Common myeloid progenitor, CD34-positive (primary cell): ENCODE data around the gene MEG3.

Experiments
- CTCF ChIA-PET: fragments of 350-600 bp; sonication (Branson Sonifier 250); formaldehyde crosslinking; loops from one replicate; lab custom pipeline; 2021; ENCODE audit warnings: antibody characterized with exemption; lab: Charles Lee
- POLR2A ChIA-PET: fragments of 350-600 bp; sonication (Branson Sonifier 250); formaldehyde crosslinking; loops from one replicate; lab custom pipeline; 2021; ENCODE audit warnings: antibody characterized with exemption; lab: Charles Lee
- DNase-seq, 3 donors: peaks; one replicate each; pipeline versions ENCODE4 v3.0.0 to v3.0.0-alpha.2; 2013
- H3K27ac ChIP-seq, 2 experiments: 1 replicate in 1 of 2; 2 replicates in 1 of 2; pipeline ENCODE4 v1.7.0; 2013; ENCODE audit warnings: inconsistent platforms in 2 of 2, low read length in 2 of 2, mild to moderate bottlenecking in 2 of 2, low read depth in 1 of 2, moderate library complexity in 1 of 2; ENCODE audit not compliant: severe bottlenecking in 2 of 2, insufficient read depth in 1 of 2, poor library complexity in 1 of 2
- H3K27me3 ChIP-seq, 5 experiments: replicated peaks in 2 of 5; 1 replicate in 3 of 5; 2 replicates in 2 of 5; pipeline versions ENCODE4 v1.6.1 to v1.7.0; 2013; ENCODE audit warnings: low read length in 4 of 5, mild to moderate bottlenecking in 2 of 5, moderate library complexity in 2 of 5, inconsistent platforms in 1 of 5; ENCODE audit not compliant: insufficient read depth in 5 of 5, control insufficient read depth in 4 of 5
- H3K36me3 ChIP-seq, 4 experiments: 1 replicate in 2 of 4; 2 replicates in 2 of 4; pipeline versions ENCODE4 v1.6.1 to v1.7.0; 2013; ENCODE audit warnings: low read length in 3 of 4, control low read depth in 1 of 4, mild to moderate bottlenecking in 1 of 4; ENCODE audit not compliant: control insufficient read depth in 4 of 4, insufficient read depth in 4 of 4
- H3K4me1 ChIP-seq, 4 experiments: 1 replicate in 3 of 4; 2 replicates in 1 of 4; pipeline versions ENCODE4 v1.6.1 to v1.7.1; 2013; ENCODE audit warnings: low read length in 3 of 4, mild to moderate bottlenecking in 3 of 4, control low read depth in 1 of 4, inconsistent platforms in 1 of 4, moderate library complexity in 1 of 4; ENCODE audit not compliant: control insufficient read depth in 4 of 4, insufficient read depth in 4 of 4; ENCODE audit errors: control extremely low read depth in 1 of 4
- H3K4me3 ChIP-seq, 7 experiments: 1 replicate in 4 of 7; 2 replicates in 3 of 7; pipeline versions ENCODE4 v1.5.1 to v1.7.0; 2013; ENCODE audit warnings: mild to moderate bottlenecking in 7 of 7, low read length in 6 of 7, moderate library complexity in 6 of 7, inconsistent platforms in 2 of 7, low read depth in 2 of 7, control low read depth in 1 of 7; ENCODE audit not compliant: insufficient read depth in 4 of 7, control insufficient read depth in 1 of 7; ENCODE audit errors: extremely low read depth in 1 of 7
- H3K9me3 ChIP-seq, 5 experiments: 1 replicate in 4 of 5; 2 replicates in 1 of 5; pipeline versions ENCODE4 v1.6.1 to v1.7.1; 2013; ENCODE audit warnings: low read length in 4 of 5, mild to moderate bottlenecking in 2 of 5, inconsistent platforms in 1 of 5, low read depth in 1 of 5, moderate library complexity in 1 of 5; ENCODE audit not compliant: control insufficient read depth in 4 of 5, insufficient read depth in 2 of 5; ENCODE audit errors: control extremely low read depth in 1 of 5
- WGBS: methylation state at CpG from one replicate; pipeline ENCODE4 v1.1.5; 2013; ENCODE audit not compliant: insufficient coverage; 5-methylcytosine and 5-hydroxymethylcytosine counted together

Gene MEG3

GRCh38 chr14:100909439-100909838 is 83.5 kb downstream of the MEG3 start:
- H3K9me3 ChIP-seq: peaks cover 0 to 2% (median 0%) of the 10 kb centered on the region in 5 experiments
- H3K4me3 ChIP-seq: no peak overlapping the region
- H3K4me1 ChIP-seq: peaks cover 0 to 6% (median 3%) of the 10 kb centered on the region in 4 experiments
- DNase-seq: no peak
- ChIA-PET POLR2A (no interaction called here), CTCF (no interaction called here)
- 97% methylated on average over 9 of the region's 9 CpGs for WGBS
- no peak overlapping the region for H3K27ac ChIP-seq
- H3K36me3 ChIP-seq: no peaks in the 10 kb centered on the region
- peaks cover 0 to 11% (median 0%) of the 10 kb centered on the region in 5 experiments for H3K27me3 ChIP-seq
